HepG2 (cell line): Measurements from ENCODE around the gene NSD2. TPM values are rescaled to one million over a fixed set of nuclear protein-coding genes. Genes with fewer than 3 reads are reported as not detected.
A peak's percentile ranks its signal among the peaks of the same experiment; 100 is the strongest.

Experiments
- GFI1 ChIP-seq: sonication (generic); formaldehyde crosslinking; IDR thresholded peaks from 2 replicates; pipeline ENCODE4 v1.5.0; 2020; ENCODE audit warnings: missing genetic modification reagents, mild to moderate bottlenecking, borderline replicate concordance
- GZF1 ChIP-seq: sonication (generic); formaldehyde crosslinking; IDR thresholded peaks from 2 replicates; pipeline ENCODE4 v1.5.1; 2020; ENCODE audit warnings: mild to moderate bottlenecking, missing genetic modification reagents
- HMG20B ChIP-seq: conservative IDR thresholded peaks from 2 replicates; pipeline ENCODE4 v1.6.1; 2016; ENCODE audit warnings: missing genetic modification reagents, missing compliant biosample characterization
- HNRNPL ChIP-seq: fragments of 200-400 bp; formaldehyde crosslinking; IDR thresholded peaks from 2 replicates; pipeline ENCODE4 v1.6.1; 2017; ENCODE audit warnings: mild to moderate bottlenecking, low read depth, low read length
- HOXA3 ChIP-seq: sonication (generic); formaldehyde crosslinking; IDR thresholded peaks from 2 replicates; pipeline ENCODE4 v1.5.0; 2020; ENCODE audit warnings: missing genetic modification reagents
- MTA3 ChIP-seq: sonication (generic); formaldehyde crosslinking; IDR thresholded peaks from 2 replicates; pipeline ENCODE4 v1.4.0; 2020; ENCODE audit warnings: missing genetic modification reagents
- NR2C2 ChIP-seq: sonication (generic); formaldehyde crosslinking; IDR thresholded peaks from 2 replicates; pipeline ENCODE4 v1.4.0; 2020; ENCODE audit warnings: missing genetic modification reagents, mild to moderate bottlenecking, moderate library complexity, borderline replicate concordance
- SATB2 ChIP-seq: sonication (generic); formaldehyde crosslinking; IDR thresholded peaks from 2 replicates; pipeline ENCODE4 v1.5.0; 2020; ENCODE audit warnings: missing genetic modification reagents
- ZMYM2 ChIP-seq: sonication (generic); formaldehyde crosslinking; IDR thresholded peaks from 2 replicates; pipeline ENCODE4 v1.8.0; 2022; ENCODE audit warnings: mild to moderate bottlenecking, missing genetic modification reagents
- ZNF317 ChIP-seq: sonication (generic); formaldehyde crosslinking; IDR thresholded peaks from 2 replicates; pipeline ENCODE4 v1.5.0; 2020; ENCODE audit warnings: mild to moderate bottlenecking, missing genetic modification reagents
- ZNF431 ChIP-seq: sonication (generic); formaldehyde crosslinking; IDR thresholded peaks from 2 replicates; pipeline ENCODE4 v1.9.0; 2022; ENCODE audit warnings: missing genetic modification reagents, low read depth, mild to moderate bottlenecking, borderline replicate concordance
- ZNF552 ChIP-seq: sonication (generic); formaldehyde crosslinking; IDR thresholded peaks from 2 replicates; pipeline ENCODE4 v1.9.0; 2022; ENCODE audit warnings: missing genetic modification reagents, mild to moderate bottlenecking, borderline replicate concordance
- ZNF737 ChIP-seq: sonication (generic); formaldehyde crosslinking; IDR thresholded peaks from 2 replicates; pipeline ENCODE4 v1.5.0; 2020; ENCODE audit warnings: missing genetic modification reagents, mild to moderate bottlenecking, borderline replicate concordance
- ZSCAN29 ChIP-seq: sonication (generic); formaldehyde crosslinking; conservative IDR thresholded peaks from 2 replicates; pipeline ENCODE4 v1.4.0; 2020; ENCODE audit warnings: mild to moderate bottlenecking, missing genetic modification reagents
- polyA plus RNA-seq, 8 experiments: library from polyadenylated mRNA; depleted of rRNA in 3 of 8; stranded (reverse) in 7 of 8; unstranded in 1 of 8; fragments of >200 nt; fragmentation: Illumina TruSeq in 4 of 8; extraction: Trizol in 4 of 8; gene quantifications; 2 replicates each; pipeline versions ENCODE4 v1.2.1 to v1.2.3, GENCODE V29; 2011 to 2016; ENCODE audit warnings: low read depth in 4 of 8, missing spikeins in 1 of 8, mixed read lengths in 1 of 8; ENCODE audit not compliant: insufficient read depth in 1 of 8
- total RNA-seq, 5 experiments: library from RNA; depleted of rRNA; stranded (reverse); fragments of >200 nt; fragmentation: Illumina TruSeq; extraction: Trizol; gene quantifications; 2 replicates each; pipeline ENCODE4 v1.2.3, GENCODE V29; 2016; ENCODE audit warnings: low read depth in 1 of 5
- TF ChIP-seq, protein P1 (sequence below): sonication (generic); formaldehyde crosslinking; IDR thresholded peaks from 2 replicates; pipeline ENCODE4 v1.5.0; 2020; ENCODE audit warnings: mild to moderate bottlenecking, missing genetic modification reagents
- TF ChIP-seq, protein P2 (sequence below): sonication (generic); formaldehyde crosslinking; IDR thresholded peaks from 2 replicates; pipeline ENCODE4 v1.9.0; 2021; ENCODE audit warnings: missing genetic modification reagents, borderline replicate concordance
- TF ChIP-seq, protein P3 (sequence below), 2 experiments: sonication (generic) in 1 of 2; formaldehyde crosslinking in 1 of 2; IDR thresholded peaks; 2 replicates each; pipeline versions ENCODE4 v1.5.1 to v1.6.1; 2011 to 2020; ENCODE audit warnings: borderline replicate concordance in 1 of 2, low read depth in 1 of 2, low read length in 1 of 2, mild to moderate bottlenecking in 1 of 2, missing genetic modification reagents in 1 of 2, moderate library complexity in 1 of 2
- TF ChIP-seq, protein P4 (sequence below): sonication (generic); formaldehyde crosslinking; IDR thresholded peaks from 2 replicates; pipeline ENCODE4 v1.8.1; 2023; ENCODE audit warnings: mild to moderate bottlenecking, missing genetic modification reagents
- TF ChIP-seq, protein P5 (sequence below): sonication (generic); formaldehyde crosslinking; IDR thresholded peaks from 2 replicates; pipeline ENCODE4 v1.8.0; 2022; ENCODE audit warnings: low read depth, missing genetic modification reagents

NSD2 gene
- total and polyA plus RNA-seq, 2 of the 13 experiments (the other 11 are each of a cell fraction or from before 2014, with no cell fraction given) = 22.0 to 65.9 TPM

DNA sequence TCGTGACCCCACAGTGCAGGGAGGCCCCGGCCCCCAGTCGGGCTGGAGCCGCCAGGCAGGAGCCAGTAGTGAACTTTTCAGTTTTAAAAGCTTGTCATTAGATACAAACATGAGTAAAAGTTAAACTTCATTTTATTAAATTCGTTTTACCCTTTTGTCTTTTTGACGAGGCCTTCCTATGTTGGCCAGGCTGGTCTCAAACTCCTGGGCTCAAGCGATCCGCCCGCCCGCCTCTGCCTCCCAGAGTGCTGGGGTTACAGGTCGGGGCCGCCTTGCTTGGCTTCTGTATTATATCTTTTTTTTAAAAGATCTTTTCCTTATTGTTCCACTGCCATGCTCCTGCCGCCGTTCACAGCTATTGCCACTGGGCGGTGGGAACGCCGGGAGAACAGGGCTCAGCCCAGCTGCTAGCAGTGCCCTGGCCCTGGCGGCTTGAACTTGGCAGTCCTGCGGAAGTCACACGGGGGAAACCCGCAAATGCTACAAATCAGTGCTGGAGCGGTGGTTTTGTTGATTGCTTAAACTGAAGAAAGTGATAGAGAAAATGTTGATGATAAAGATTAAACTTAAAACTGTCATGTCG is 138.5 kb downstream of the NSD2 start (continued):
- TF ChIP-seq, protein P1, sequence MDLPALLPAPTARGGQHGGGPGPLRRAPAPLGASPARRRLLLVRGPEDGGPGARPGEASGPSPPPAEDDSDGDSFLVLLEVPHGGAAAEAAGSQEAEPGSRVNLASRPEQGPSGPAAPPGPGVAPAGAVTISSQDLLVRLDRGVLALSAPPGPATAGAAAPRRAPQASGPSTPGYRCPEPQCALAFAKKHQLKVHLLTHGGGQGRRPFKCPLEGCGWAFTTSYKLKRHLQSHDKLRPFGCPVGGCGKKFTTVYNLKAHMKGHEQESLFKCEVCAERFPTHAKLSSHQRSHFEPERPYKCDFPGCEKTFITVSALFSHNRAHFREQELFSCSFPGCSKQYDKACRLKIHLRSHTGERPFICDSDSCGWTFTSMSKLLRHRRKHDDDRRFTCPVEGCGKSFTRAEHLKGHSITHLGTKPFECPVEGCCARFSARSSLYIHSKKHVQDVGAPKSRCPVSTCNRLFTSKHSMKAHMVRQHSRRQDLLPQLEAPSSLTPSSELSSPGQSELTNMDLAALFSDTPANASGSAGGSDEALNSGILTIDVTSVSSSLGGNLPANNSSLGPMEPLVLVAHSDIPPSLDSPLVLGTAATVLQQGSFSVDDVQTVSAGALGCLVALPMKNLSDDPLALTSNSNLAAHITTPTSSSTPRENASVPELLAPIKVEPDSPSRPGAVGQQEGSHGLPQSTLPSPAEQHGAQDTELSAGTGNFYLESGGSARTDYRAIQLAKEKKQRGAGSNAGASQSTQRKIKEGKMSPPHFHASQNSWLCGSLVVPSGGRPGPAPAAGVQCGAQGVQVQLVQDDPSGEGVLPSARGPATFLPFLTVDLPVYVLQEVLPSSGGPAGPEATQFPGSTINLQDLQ = 0 out of 2 replicates have a peak, but pooled peaks have one; percentile 13
- 0 out of 2 replicates have a peak, but pooled peaks have one; percentile 22 for TF ChIP-seq GFI1 (CRISPR knock-in tag)
- TF ChIP-seq GZF1 (CRISPR knock-in tag) = no peak
- no peak for TF ChIP-seq HMG20B (CRISPR knock-in tag)
- TF ChIP-seq SATB2 (CRISPR knock-in tag) = no peak
- no peak for TF ChIP-seq HOXA3 (CRISPR knock-in tag)
- TF ChIP-seq MTA3 = no peak
- TF ChIP-seq, protein P2, sequence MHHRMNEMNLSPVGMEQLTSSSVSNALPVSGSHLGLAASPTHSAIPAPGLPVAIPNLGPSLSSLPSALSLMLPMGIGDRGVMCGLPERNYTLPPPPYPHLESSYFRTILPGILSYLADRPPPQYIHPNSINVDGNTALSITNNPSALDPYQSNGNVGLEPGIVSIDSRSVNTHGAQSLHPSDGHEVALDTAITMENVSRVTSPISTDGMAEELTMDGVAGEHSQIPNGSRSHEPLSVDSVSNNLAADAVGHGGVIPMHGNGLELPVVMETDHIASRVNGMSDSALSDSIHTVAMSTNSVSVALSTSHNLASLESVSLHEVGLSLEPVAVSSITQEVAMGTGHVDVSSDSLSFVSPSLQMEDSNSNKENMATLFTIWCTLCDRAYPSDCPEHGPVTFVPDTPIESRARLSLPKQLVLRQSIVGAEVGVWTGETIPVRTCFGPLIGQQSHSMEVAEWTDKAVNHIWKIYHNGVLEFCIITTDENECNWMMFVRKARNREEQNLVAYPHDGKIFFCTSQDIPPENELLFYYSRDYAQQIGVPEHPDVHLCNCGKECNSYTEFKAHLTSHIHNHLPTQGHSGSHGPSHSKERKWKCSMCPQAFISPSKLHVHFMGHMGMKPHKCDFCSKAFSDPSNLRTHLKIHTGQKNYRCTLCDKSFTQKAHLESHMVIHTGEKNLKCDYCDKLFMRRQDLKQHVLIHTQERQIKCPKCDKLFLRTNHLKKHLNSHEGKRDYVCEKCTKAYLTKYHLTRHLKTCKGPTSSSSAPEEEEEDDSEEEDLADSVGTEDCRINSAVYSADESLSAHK (CRISPR knock-in tag) = no peak
- TF ChIP-seq, protein P3, sequence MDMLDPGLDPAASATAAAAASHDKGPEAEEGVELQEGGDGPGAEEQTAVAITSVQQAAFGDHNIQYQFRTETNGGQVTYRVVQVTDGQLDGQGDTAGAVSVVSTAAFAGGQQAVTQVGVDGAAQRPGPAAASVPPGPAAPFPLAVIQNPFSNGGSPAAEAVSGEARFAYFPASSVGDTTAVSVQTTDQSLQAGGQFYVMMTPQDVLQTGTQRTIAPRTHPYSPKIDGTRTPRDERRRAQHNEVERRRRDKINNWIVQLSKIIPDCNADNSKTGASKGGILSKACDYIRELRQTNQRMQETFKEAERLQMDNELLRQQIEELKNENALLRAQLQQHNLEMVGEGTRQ (IDR thresholded peaks at IDR 0.05; ENCODE audit: low read depth, low read length) = no peak
- TF ChIP-seq, protein P3 (CRISPR knock-in tag; IDR thresholded peaks at IDR 0.05; ENCODE audit: borderline replicate concordance) = no peak; the same call in 1 of the 2 replicates
- TF ChIP-seq NR2C2 = 0 out of 2 replicates have a peak, but pooled peaks have one; percentile 1
- TF ChIP-seq, protein P4, sequence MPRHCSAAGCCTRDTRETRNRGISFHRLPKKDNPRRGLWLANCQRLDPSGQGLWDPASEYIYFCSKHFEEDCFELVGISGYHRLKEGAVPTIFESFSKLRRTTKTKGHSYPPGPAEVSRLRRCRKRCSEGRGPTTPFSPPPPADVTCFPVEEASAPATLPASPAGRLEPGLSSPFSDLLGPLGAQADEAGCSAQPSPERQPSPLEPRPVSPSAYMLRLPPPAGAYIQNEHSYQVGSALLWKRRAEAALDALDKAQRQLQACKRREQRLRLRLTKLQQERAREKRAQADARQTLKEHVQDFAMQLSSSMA = no peak
- no peak; the same call in 1 of the 2 replicates for TF ChIP-seq ZNF317 (CRISPR knock-in tag)
- peak; percentile 4; the same call in 1 of the 2 replicates for TF ChIP-seq ZSCAN29
- no peak for TF ChIP-seq ZNF737 (CRISPR knock-in tag)
- 0 out of 2 replicates have a peak, but pooled peaks have one; percentile 4 for TF ChIP-seq ZMYM2 (CRISPR knock-in tag)
- 0 out of 2 replicates have a peak, but pooled peaks have one; percentile 11 for TF ChIP-seq ZNF431 (CRISPR knock-in tag)
- TF ChIP-seq HNRNPL = peak; percentile 66; the same call in 1 of the 2 replicates
- TF ChIP-seq, protein P5, sequence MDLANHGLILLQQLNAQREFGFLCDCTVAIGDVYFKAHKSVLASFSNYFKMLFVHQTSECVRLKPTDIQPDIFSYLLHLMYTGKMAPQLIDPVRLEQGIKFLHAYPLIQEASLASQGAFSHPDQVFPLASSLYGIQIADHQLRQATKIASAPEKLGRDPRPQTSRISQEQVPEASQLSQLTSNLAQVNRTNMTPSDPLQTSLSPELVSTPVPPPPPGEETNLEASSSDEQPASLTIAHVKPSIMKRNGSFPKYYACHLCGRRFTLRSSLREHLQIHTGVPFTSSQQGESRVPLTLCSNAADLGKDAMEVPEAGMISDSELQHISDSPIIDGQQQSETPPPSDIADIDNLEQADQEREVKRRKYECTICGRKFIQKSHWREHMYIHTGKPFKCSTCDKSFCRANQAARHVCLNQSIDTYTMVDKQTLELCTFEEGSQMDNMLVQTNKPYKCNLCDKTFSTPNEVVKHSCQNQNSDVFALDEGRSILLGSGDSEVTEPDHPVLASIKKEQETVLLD (CRISPR knock-in tag) = peak; percentile 12
- no peak for TF ChIP-seq ZNF552
